Esophagus muscularis mucosa (tissue), 4 donors: ENCODE data around the gene EPC1. TPM values are rescaled to one million over a fixed set of nuclear protein-coding genes. Genes with fewer than 3 reads are reported as not detected.

Source experiments
- DNase-seq: peaks from one replicate; pipeline ENCODE4 v3.0.0-alpha.2; 2017; ENCODE audit errors: extremely low spot score
- H3K27ac ChIP-seq, 4 donors: fragments of 200-600 bp; sonication (generic); replicated peaks in 1 of 4; 1 replicate in 3 of 4; 2 replicates in 1 of 4; pipeline ENCODE4 v1.5.1; 2016 to 2019; ENCODE audit warnings: mild to moderate bottlenecking in 1 of 4
- H3K27me3 ChIP-seq, 4 donors: fragments of 200-600 bp; sonication (generic); one replicate each; pipeline versions ENCODE4 v1.5.1 to v1.6.0; 2016 to 2019
- H3K36me3 ChIP-seq, 4 donors: fragments of 200-600 bp; sonication (generic); one replicate each; pipeline ENCODE4 v1.5.1; 2016 to 2019
- H3K4me1 ChIP-seq, 4 donors: fragments of 200-600 bp; sonication (generic); one replicate each; pipeline ENCODE4 v1.5.1; 2016 to 2019
- H3K4me3 ChIP-seq, 4 donors: fragments of 200-600 bp; sonication (generic); 1 replicate in 2 of 4; 2 replicates in 2 of 4; pipeline ENCODE4 v1.5.1; 2016 to 2019; ENCODE audit warnings: mild to moderate bottlenecking in 4 of 4, moderate library complexity in 1 of 4
- H3K9me3 ChIP-seq, 4 donors: fragments of 200-600 bp; sonication (generic); 1 replicate in 3 of 4; 2 replicates in 1 of 4; pipeline ENCODE4 v1.5.1; 2016 to 2019
- EP300 ChIP-seq: sonication (generic); formaldehyde crosslinking; IDR thresholded peaks from one replicate; pipeline ENCODE4 v1.6.1; 2017; ENCODE audit warnings: antibody characterized with exemption
- POLR2A ChIP-seq: fragments of 450-650 bp; IDR thresholded peaks from one replicate; pipeline ENCODE4 v1.6.1; 2017; ENCODE audit warnings: antibody characterized with exemption, moderate library complexity, mild to moderate bottlenecking, low read depth
- POLR2AphosphoS5 ChIP-seq, 2 donors: sonication (generic); formaldehyde crosslinking; IDR thresholded peaks; one replicate each; pipeline ENCODE4 v1.6.1; 2017; ENCODE audit warnings: antibody characterized with exemption in 2 of 2
- WGBS: methylation state at CpG from one replicate; pipeline ENCODE4 v1.1.5; 2018; 5-methylcytosine and 5-hydroxymethylcytosine counted together
- intact Hi-C: fragments of 100-400 bp; cut with DNase I; formaldehyde crosslinking; loops from one replicate; pipeline ENCODE4 v1.15.1; 2023
- total RNA-seq, 4 donors: library from RNA; depleted of rRNA; stranded (reverse); fragments of >200 nt; gene quantifications; one replicate each; pipeline versions ENCODE4 v1.1.0 to v1.2.1, GENCODE V29; 2016
- TF ChIP-seq, protein P1 (sequence below), 3 experiments: fragments of 200-600 bp in 2 of 3; fragments of 450-650 bp in 1 of 3; sonication (generic) in 2 of 3; IDR thresholded peaks; one replicate each; pipeline ENCODE4 v1.5.1; 2017 to 2019; ENCODE audit warnings: antibody characterized with exemption in 3 of 3, mild to moderate bottlenecking in 2 of 3, moderate library complexity in 1 of 3

The EPC1 gene
- total RNA-seq, 4 donors from 2014 or later, result 23.5 to 40.4 (median 35.2) TPM

DNA sequence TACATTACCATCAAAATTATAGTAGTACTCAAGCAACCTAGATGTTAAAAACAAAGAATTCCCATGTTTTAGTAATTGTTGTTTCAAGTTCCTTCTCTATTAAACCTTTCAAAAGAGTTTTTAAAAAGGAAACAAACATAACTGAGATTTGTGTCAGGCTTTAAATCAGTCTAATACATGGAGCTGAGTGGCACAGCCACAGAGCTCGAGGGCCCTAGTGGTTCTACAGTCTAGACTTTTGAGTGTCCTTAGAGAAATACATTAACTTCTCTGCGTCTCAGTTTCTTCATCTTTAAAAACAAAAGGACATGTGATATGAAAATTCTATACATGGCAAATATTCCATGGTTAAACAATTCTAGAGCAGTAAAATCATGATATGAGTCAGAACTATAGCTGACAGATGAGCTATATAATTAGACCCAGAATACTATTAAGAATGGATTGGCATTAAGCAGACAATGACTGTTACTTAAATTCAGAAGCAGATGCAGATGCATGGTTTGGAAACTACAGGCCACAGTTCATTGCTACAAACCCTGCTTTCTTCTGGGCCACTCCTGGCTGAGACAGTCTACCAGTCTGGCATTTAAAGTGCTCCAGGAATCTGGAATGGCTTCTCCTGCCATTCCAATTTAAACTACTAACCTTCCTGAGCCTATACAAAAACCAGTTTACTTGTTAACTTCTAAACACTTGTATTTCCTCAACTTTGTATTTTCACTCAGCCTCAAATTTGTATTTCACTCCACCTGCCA is 77.4 kb downstream of the EPC1 start:
- Histone ChIP-seq H3K27ac (no peak overlapping the region), H3K36me3 (peaks cover 38 to 67% (median 60%) of the 10 kb centered on the region in 4 donors), H3K4me3 (no peak overlapping the region), H3K4me1 (peaks cover 0 to 30% (median 16%) of the 10 kb centered on the region in 4 donors), H3K27me3 (no peaks in the 10 kb centered on the region), H3K9me3 (no peaks in the 10 kb centered on the region)
- no peak for DNase-seq
- intact Hi-C loops, result loop anchor here (10.0 kb wide), 1 partner anchor 255 kb away; no protein-coding TSS in a partner anchor
- 81% methylated on average over 2 of the region's 2 CpGs for WGBS
- TF ChIP-seq EP300 (no peak), POLR2AphosphoS5 (IDR thresholded peaks at IDR 0.05) (no peak), POLR2A (no peak)
- TF ChIP-seq, protein P1, sequence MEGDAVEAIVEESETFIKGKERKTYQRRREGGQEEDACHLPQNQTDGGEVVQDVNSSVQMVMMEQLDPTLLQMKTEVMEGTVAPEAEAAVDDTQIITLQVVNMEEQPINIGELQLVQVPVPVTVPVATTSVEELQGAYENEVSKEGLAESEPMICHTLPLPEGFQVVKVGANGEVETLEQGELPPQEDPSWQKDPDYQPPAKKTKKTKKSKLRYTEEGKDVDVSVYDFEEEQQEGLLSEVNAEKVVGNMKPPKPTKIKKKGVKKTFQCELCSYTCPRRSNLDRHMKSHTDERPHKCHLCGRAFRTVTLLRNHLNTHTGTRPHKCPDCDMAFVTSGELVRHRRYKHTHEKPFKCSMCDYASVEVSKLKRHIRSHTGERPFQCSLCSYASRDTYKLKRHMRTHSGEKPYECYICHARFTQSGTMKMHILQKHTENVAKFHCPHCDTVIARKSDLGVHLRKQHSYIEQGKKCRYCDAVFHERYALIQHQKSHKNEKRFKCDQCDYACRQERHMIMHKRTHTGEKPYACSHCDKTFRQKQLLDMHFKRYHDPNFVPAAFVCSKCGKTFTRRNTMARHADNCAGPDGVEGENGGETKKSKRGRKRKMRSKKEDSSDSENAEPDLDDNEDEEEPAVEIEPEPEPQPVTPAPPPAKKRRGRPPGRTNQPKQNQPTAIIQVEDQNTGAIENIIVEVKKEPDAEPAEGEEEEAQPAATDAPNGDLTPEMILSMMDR (IDR thresholded peaks at IDR 0.05), result no peak

DNA sequence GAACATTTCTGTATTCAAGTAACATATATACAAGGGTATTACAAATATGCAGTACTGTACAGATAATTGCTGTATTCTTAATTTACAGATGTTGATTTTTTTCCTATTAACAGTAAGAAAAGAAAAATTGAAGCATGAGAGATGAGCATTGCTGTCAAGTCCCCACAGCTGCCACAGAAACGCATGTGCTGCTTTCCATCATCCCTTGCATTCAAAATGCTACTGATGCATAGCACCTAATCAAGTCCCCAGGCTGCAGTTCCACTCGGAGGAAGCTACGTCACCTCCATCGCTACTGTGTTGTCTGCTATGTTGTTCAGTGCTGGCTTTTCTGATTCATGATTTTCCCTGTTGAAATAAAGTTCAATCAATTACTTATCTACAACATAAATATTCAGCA is 78.2 kb downstream of the EPC1 start:
- H3K27me3 ChIP-seq, result no peaks in the 10 kb centered on the region
- H3K4me3 ChIP-seq, result no peak overlapping the region
- WGBS, result 87% methylated on average over 4 of the region's 4 CpGs
- no peak for TF ChIP-seq EP300
- TF ChIP-seq POLR2AphosphoS5 (IDR thresholded peaks at IDR 0.05), result no peak
- TF ChIP-seq POLR2A, result no peak
- TF ChIP-seq, protein P1 (IDR thresholded peaks at IDR 0.05), result no peak
- H3K4me1 ChIP-seq, result peaks cover 0 to 30% (median 16%) of the 10 kb centered on the region in 4 donors
- peaks cover 38 to 67% (median 60%) of the 10 kb centered on the region in 4 donors for H3K36me3 ChIP-seq
- intact Hi-C loops, result no loop called here
- no peaks in the 10 kb centered on the region for H3K9me3 ChIP-seq
- DNase-seq, result no peak
- H3K27ac ChIP-seq, result no peak overlapping the region

DNA sequence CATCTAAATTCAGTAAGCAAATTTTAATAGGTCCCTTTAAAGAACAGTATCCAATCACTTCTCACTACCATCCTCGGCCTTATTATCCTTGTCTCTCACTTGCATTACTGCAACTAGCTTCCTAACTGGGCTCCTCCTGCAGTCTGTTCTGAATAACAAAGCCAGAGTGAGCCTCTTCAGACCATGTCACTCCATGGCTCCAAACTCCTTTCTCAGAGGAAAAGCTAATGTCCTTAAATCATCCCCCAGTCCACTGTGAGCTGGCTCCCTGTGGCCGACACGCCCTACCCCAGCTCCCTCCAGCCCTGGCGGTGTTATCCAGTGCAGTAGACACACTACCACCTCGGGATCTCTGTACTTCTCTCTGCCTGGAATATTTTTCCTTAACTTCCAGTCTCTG is 80.0 kb downstream of the EPC1 start:
- WGBS, result 86% methylated on average over 5 of the region's 5 CpGs
- H3K36me3 ChIP-seq, result peaks cover 38 to 55% (median 50%) of the 10 kb centered on the region in 4 donors

DNA sequence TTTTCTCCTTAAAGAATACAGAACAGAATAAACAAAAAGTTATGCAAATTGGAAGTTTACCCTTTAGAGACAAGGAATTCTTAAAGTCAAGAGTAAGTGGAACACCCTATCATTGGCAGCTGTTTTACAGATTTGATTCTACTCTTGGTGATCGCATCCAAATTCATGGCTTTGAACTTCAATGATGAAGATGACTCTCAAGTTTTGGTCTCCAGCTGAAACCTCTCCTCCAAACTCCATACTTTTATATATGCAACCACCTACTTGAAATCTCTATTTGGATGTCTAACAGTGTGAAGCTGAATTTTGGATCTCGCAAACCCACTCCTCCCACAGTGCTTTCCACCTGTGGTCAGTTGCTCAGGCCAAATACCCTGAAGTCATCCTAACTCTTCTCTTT is 80.4 kb downstream of the EPC1 start:
- TF ChIP-seq, protein P1 (IDR thresholded peaks at IDR 0.05), result no peak
- TF ChIP-seq POLR2AphosphoS5 (IDR thresholded peaks at IDR 0.05), result no peak
- Histone ChIP-seq H3K9me3 (no peaks in the 10 kb centered on the region), H3K27ac (no peak overlapping the region), H3K36me3 (peaks cover 34 to 51% (median 46%) of the 10 kb centered on the region in 4 donors), H3K27me3 (no peaks in the 10 kb centered on the region), H3K4me1 (peaks cover 0 to 20% (median 11%) of the 10 kb centered on the region in 4 donors), H3K4me3 (no peak overlapping the region)
- intact Hi-C loops, result no loop called here
- DNase-seq, result no peak
- WGBS, result 94% methylated on average over 2 of the region's 2 CpGs

More for the DNA sequence above, 80.0 kb downstream of the EPC1 start:
- TF ChIP-seq POLR2A (no peak), POLR2AphosphoS5 (IDR thresholded peaks at IDR 0.05) (no peak), EP300 (no peak)
- TF ChIP-seq, protein P1 (IDR thresholded peaks at IDR 0.05), result no peak
- Histone ChIP-seq H3K4me3 (no peak overlapping the region), H3K4me1 (peaks cover 0 to 20% (median 11%) of the 10 kb centered on the region in 4 donors), H3K27me3 (no peaks in the 10 kb centered on the region), H3K9me3 (no peaks in the 10 kb centered on the region), H3K27ac (no peak overlapping the region)
- no peak for DNase-seq
- intact Hi-C loops, result no loop called here
